ENCODE measurements around the gene C20orf141.
"Not testable (repeated sequence)": the region's sequence is repeated elsewhere in the genome, so short reads cannot be mapped to it uniquely, and the experiment has no call there.

C20orf141 gene

GRCh38 chr20:2799688-2800520, 14.9 kb upstream of the C20orf141 start:
- no peak for DNase-seq (ENCODE audit: low read depth in 2 of 2)

DNA sequence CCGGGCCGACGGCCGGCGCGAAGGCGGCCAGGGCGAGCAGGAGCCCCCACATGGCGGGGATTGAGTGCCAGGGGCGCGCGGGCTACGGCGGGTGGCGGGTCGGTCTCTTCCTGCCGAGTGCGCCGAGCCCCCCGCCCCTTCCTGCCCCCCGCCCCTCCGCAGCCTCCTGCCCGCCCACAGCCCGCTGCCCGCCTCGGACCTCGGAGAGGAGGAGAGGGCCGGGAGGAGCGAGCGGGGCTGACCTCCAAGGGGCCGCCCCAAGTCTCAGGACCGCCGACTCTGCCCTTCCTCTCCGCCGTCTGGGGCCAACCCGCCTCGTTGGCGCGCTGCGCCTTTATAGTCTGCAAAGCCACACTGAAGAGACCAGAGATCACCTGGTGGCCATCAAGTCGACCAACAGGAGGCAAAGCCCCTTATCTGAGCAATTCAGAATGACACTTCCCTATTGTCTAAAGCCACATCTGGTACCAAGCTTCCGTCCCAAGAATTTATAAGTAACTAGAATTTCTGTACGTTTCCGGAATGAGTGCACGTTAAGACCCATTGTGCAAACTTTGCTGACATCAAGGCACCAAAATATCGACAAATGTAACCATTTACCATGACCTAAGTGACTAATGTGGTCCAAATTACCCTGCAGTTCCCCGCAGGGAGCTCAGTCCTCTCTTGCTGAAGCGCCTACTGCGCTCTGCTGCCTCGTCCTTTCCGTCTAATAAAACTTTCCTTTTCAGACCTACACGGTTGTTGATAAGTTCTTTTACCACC, 14.1 kb upstream of the C20orf141 start, which contains the start of gene CPXM1:
Gene CPXM1 (minus strand): TSS at position 107 of the 765 bp plus-strand sequence. CDS start 55 bp downstream, at position 52.
- DNase-seq (ENCODE audit: low read depth in 2 of 2), result no peak

- no peak for DNase-seq (ENCODE audit: low read depth in 2 of 2)
Observed at GRCh38 chr20:2801286-2801728, 13.5 kb upstream of the C20orf141 start.

GRCh38 chr20:2804041-2804828, 10.6 kb upstream of the C20orf141 start:
- DNase-seq (ENCODE audit: low read depth in 2 of 2), result no peak

DNA sequence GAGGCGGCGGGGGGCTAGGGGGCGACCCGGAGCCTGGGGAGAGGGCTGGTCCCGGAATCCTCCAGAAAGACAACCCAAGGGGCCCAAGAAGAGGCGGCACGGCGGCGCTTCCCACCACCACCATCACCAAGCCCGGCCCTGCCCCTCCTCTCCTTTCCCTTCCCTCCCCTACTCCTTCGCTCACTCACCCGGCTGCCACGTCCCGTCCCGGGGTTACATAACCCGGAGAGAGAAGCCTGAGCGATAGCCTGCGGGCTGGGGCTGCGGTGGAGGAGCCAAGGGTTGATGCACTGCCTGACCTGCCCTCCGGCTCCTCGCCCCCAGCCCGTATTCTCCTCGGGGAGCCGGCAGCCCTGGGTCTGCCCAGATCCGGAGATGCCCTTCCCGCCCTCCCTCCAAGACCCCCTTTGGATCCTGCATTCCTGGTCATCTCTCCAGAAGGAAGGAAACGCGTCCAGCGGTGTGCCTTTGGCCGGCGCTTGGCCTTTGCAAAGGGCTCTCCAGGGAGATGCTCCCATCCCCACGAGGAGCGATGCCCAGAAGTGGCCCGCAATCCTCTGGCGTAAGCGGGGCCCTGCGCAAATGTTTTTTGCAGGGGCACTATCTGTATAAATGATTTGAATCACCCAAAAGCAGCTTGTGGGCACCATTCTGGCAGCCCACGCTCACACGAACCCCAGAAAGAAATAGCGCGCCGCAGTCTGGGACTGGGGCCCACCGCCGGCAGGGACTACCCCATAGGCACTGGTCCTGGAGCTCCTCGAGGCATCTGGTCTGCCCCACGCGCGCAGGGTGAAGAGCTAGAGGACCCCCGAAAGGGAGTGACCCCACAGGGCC, 9.7 kb upstream of the C20orf141 start:
- no peak for DNase-seq (ENCODE audit: low read depth in 2 of 2)

- DNase-seq (ENCODE audit: low read depth in 2 of 2), result no peak
Observed at GRCh38 chr20:2805689-2806350, 9.0 kb upstream of the C20orf141 start.

DNA sequence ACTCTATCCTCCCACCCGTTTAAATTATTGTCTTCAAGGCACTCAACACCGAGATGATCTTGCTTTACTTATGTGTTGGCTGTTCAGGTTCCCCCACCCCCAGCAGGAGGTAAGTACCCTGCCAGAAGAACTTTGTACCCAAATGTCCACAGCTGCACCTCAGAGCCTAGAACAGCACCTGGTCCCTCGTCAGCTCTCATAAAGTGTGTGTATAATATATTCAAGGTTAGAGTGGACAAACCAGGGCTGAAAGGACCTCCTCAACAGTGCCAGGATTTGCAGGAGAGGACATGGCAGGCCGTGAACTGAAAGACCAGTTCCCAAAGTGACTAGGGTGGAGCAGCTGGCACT, 8.5 kb upstream of the C20orf141 start:
- DNase-seq (ENCODE audit: low read depth in 2 of 2), result no peak

GRCh38 chr20:2807019-2807418, 7.8 kb upstream of the C20orf141 start:
- DNase-seq (ENCODE audit: low read depth in 2 of 2), result no peak

DNA sequence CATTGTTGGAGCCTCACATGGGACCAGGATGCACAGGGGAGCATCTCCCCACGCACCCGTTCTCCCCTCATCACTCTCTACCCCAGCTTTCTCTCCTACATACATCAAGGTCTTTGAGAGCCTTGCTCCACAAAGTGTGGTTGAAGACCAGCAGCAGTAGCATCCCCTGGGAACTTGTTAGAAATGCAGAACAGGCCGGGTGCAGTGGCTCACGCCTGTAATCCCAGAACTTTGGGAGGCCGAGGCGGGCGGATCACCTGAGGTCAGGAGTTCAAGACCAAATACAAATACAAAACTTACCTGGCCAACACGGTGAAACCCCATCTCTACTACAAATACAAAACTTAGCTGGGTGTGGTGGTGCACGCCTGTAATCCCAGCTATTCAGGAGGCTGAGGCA, 6.9 kb upstream of the C20orf141 start:
- DNase-seq (ENCODE audit: low read depth in 2 of 2), result not testable (repeated sequence)

DNA sequence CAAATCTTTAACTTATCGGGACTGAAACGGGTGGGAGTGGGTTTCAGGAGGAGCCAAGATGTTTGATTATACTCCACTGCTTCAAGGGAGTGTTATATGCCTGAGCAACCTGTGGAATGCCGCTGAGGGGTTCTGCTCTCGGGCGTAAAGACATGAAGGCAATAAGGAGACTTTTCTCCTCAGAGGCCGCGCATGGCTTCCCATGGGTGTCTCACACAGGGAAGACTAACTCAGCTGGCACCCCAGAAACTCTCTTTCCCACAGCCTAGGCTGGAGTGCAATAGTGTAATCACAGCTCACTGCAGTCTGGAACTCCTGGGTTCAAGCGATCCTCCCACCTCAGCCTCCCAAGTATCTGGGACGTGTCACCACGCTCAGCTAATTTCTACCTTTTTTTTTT, 5.1 kb upstream of the C20orf141 start:
- DNase-seq (ENCODE audit: low read depth in 2 of 2), result no peak

DNA sequence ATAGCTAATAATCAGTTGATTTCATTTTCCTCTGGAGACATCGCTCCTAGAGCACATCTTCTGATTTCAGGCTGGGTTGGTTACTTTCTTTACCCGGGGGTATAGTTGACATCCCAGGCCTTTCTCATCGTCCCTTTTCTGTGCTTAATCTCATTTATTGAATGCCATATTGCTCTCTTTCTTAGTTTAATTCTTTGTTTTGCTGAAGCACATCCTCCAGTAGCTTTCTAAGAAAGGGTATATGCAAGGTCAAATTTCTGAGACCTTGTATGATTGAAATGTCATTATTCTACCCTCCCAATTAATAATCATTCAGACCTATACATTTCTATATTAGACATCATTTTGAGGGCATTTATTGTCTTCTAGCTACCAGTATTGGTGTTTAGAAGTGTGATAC, 2.6 kb upstream of the C20orf141 start:
- no peak for DNase-seq (ENCODE audit: low read depth in 2 of 2)

DNA sequence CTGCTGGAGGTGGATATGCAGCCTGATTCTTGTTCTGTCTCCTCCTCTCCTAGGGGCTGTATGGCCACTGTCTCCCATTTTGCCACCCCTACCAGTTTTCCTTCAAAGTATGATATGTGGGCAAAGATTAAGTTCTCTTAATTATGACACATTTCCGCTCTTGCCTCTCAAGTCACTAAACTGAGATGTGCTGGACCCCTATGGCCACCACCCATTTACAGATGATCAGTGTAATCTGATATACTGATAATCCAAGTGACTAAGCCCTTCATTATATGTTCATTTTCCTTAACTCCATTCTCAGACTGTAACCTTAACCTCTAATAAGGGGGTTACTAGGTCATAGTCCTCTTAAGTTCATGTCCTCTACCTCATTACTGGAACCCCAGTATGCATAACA, 711 bp upstream of the C20orf141 start:
- DNase-seq (ENCODE audit: low read depth in 2 of 2), result no peak

GRCh38 chr20:2815242-2815900, 584 bp downstream of the C20orf141 start:
- DNase-seq (ENCODE audit: low read depth in 2 of 2), result no peak

- no peak for DNase-seq (ENCODE audit: low read depth in 2 of 2)
Observed at GRCh38 chr20:2816030-2816582, 1.3 kb downstream of the C20orf141 start, which contains the start of gene TMEM239. Gene TMEM239, plus strand, starts transcription at chr20:2816364. Its CDS starts 191 bp downstream, at chr20:2816555.

DNA sequence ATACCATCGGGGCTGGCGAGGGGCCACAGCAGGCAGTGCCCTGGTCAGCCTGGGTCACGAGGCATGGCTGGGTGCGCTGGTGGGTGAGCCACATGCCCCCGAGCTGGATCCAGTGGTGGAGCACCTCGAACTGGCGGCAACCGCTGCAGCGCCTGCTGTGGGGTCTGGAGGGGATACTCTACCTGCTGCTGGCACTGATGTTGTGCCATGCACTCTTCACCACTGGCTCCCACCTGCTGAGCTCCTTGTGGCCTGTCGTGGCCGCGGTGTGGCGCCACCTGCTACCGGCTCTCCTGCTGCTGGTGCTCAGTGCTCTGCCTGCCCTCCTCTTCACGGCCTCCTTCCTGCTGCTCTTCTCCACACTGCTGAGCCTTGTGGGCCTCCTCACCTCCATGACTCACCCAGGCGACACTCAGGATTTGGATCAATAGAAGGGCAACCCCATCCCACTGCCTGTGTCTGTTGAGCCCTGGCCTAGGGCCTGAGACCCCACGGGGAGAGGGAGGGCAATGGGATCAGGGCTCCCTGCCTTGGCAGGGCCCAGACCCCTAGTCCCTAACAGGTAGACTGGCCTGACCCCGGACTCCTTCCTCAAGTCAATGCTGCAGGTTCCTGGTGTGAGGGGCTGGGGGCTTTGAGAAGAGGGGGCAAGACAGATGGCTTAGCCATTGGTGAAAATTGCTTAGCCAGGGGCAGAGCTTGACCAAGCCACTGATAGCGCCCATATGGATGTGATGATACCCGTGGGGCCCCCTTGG, 2.0 kb downstream of the C20orf141 start:
- DNase-seq (ENCODE audit: low read depth in 2 of 2), result no peak

GRCh38 chr20:2817341-2817726, 2.5 kb downstream of the C20orf141 start:
- no peak for DNase-seq (ENCODE audit: low read depth in 2 of 2)

DNA sequence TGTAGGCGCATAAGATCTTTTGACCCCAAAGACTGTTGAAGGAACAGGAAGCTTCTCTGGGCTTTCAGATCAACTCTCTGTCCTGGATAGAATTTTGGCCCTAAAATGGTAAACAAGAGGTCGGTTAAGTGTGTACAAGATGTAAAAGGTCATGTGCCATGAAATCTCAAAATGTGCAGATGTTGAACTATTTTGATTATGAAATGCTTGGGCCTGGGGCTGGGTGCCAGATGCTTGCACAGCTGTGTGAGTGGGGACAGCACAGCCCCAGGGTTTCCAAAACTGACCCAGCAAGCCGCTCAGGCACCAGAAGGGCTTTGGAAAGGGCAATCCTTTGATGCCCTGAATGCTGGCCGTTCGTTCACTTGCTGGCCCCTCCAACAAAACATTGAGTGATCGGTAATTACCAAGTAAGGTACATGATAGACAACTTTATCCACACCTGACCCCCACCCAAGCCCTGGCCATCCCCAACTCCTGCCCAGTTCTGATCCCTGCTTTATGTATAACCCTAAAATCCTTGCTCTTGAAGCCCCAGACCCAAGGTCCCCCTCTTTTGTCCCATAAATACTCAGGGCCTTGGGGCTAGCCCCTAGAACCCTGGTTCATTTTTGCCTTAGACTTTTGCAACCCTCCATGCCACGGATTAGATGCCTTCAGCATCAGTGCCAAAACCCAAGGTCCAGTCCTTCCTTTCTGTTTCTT, 3.3 kb downstream of the C20orf141 start:
- no peak for DNase-seq (ENCODE audit: low read depth in 2 of 2)
